Liver (tissue), 9 donors: Measurements from ENCODE around the gene UCP2. TPM values are rescaled to one million over a fixed set of nuclear protein-coding genes. Genes with fewer than 3 reads are reported as not detected.

ENCODE experiments used
- DNase-seq: peaks from one replicate; pipeline ENCODE4 v3.0.0-alpha.2; 2017; ENCODE audit warnings: low spot score
- H3K27ac ChIP-seq, 2 donors: one replicate each; pipeline ENCODE4 v1.7.0; 2013; ENCODE audit warnings: inconsistent platforms in 2 of 2, low read length in 2 of 2, control low read depth in 1 of 2, low read depth in 1 of 2, mild to moderate bottlenecking in 1 of 2
- H3K27me3 ChIP-seq, 4 donors: one replicate each; pipeline versions ENCODE4 v1.6.1 to v1.7.0; 2013; ENCODE audit warnings: low read length in 3 of 4, inconsistent platforms in 1 of 4, mild to moderate bottlenecking in 1 of 4, moderate library complexity in 1 of 4; ENCODE audit not compliant: control insufficient read depth in 4 of 4, insufficient read depth in 4 of 4
- H3K36me3 ChIP-seq, 4 donors: one replicate each; pipeline versions ENCODE4 v1.6.1 to v1.7.0; 2013; ENCODE audit warnings: low read length in 3 of 4, mild to moderate bottlenecking in 3 of 4, low read depth in 1 of 4, moderate library complexity in 1 of 4; ENCODE audit not compliant: control insufficient read depth in 4 of 4, insufficient read depth in 3 of 4
- H3K4me1 ChIP-seq, 4 donors: one replicate each; pipeline versions ENCODE4 v1.6.1 to v1.7.0; 2013; ENCODE audit warnings: low read length in 3 of 4, mild to moderate bottlenecking in 3 of 4, moderate library complexity in 1 of 4; ENCODE audit not compliant: control insufficient read depth in 4 of 4, insufficient read depth in 4 of 4
- H3K4me3 ChIP-seq, 3 donors: one replicate each; pipeline versions ENCODE4 v1.6.1 to v1.7.0; 2013; ENCODE audit warnings: low read length in 3 of 3, control low read depth in 1 of 3, low read depth in 1 of 3, mild to moderate bottlenecking in 1 of 3
- H3K9ac ChIP-seq, 2 donors: one replicate each; pipeline ENCODE4 v1.7.0; 2013; ENCODE audit warnings: low read length in 2 of 2, mild to moderate bottlenecking in 2 of 2, moderate library complexity in 2 of 2, control low read depth in 1 of 2, low read depth in 1 of 2
- H3K9me3 ChIP-seq, 4 donors: one replicate each; pipeline versions ENCODE4 v1.6.1 to v1.7.0; 2013; ENCODE audit warnings: low read length in 3 of 4; ENCODE audit not compliant: control insufficient read depth in 4 of 4
- EGR1 ChIP-seq, 2 donors: IDR thresholded peaks; 2 replicates each; pipeline ENCODE4 v1.6.1; 2016 to 2018; ENCODE audit warnings: antibody characterized with exemption in 2 of 2, low read depth in 2 of 2
- FOXA1 ChIP-seq: IDR thresholded peaks from 2 replicates; pipeline ENCODE4 v1.6.1; 2016; ENCODE audit warnings: antibody characterized with exemption
- FOXA2 ChIP-seq: IDR thresholded peaks from 2 replicates; pipeline ENCODE4 v1.6.1; 2016; ENCODE audit warnings: antibody characterized with exemption
- GABPA ChIP-seq, 2 donors: IDR thresholded peaks in 1 of 2; conservative IDR thresholded peaks in 1 of 2; 2 replicates each; pipeline ENCODE4 v1.6.1; 2016; ENCODE audit warnings: antibody characterized with exemption in 2 of 2, mild to moderate bottlenecking in 1 of 2, moderate library complexity in 1 of 2
- HNF4A ChIP-seq, 2 donors: conservative IDR thresholded peaks; 2 replicates each; pipeline ENCODE4 v1.6.1; 2016; ENCODE audit warnings: antibody characterized with exemption in 2 of 2, mild to moderate bottlenecking in 2 of 2
- HNF4G ChIP-seq: IDR thresholded peaks from 2 replicates; pipeline ENCODE4 v1.6.1; 2016; ENCODE audit warnings: antibody characterized with exemption
- JUND ChIP-seq, 2 donors: IDR thresholded peaks; 2 replicates each; pipeline ENCODE4 v1.6.1; 2016; ENCODE audit warnings: antibody characterized with exemption in 2 of 2
- NR2F2 ChIP-seq: IDR thresholded peaks from 2 replicates; pipeline ENCODE4 v1.6.1; 2016; ENCODE audit warnings: antibody characterized with exemption
- RAD21 ChIP-seq, 2 donors: IDR thresholded peaks; 2 replicates each; pipeline ENCODE4 v1.6.1; 2016; ENCODE audit warnings: antibody characterized with exemption in 2 of 2, mild to moderate bottlenecking in 2 of 2
- RXRA ChIP-seq, 2 donors: IDR thresholded peaks; 2 replicates each; pipeline ENCODE4 v1.6.1; 2017 to 2018; ENCODE audit warnings: antibody characterized with exemption in 2 of 2, mild to moderate bottlenecking in 1 of 2
- SP1 ChIP-seq: IDR thresholded peaks from 2 replicates; pipeline ENCODE4 v1.6.1; 2018; ENCODE audit warnings: antibody characterized with exemption, mild to moderate bottlenecking
- TAF1 ChIP-seq: conservative IDR thresholded peaks from 2 replicates; pipeline ENCODE4 v1.6.1; 2016; ENCODE audit warnings: antibody characterized with exemption, mild to moderate bottlenecking
- YY1 ChIP-seq: IDR thresholded peaks from 2 replicates; pipeline ENCODE4 v1.6.1; 2016; ENCODE audit warnings: antibody characterized with exemption, mild to moderate bottlenecking
- WGBS: extraction: QIAGEN DNeasy Blood & Tissue Kit; methylation state at CpG from one replicate; pipeline ENCODE4 v1.1.7; 2013; 5-methylcytosine and 5-hydroxymethylcytosine counted together
- polyA plus RNA-seq, 2 donors: library from polyadenylated mRNA; stranded (reverse) in 1 of 2; unstranded in 1 of 2; fragments of 200-250 nt in 1 of 2; fragments of >200 nt in 1 of 2; fragmentation: Nextera tagmentation in 1 of 2; extraction: Ambion mirVana in 1 of 2; gene quantifications; one replicate each; pipeline versions ENCODE4 v1.2.1 to v1.2.3, GENCODE V29; 2013 to 2015
- total RNA-seq, 2 donors: library from RNA; depleted of rRNA; stranded (reverse); fragments of >200 nt; gene quantifications; one replicate each; pipeline ENCODE4 v1.2.3, GENCODE V29; 2014
- TF ChIP-seq, protein P1 (sequence below): IDR thresholded peaks from 2 replicates; pipeline ENCODE4 v1.6.1; 2016; ENCODE audit warnings: antibody characterized with exemption
- TF ChIP-seq, protein P2 (sequence below): fragments of 150-350 bp; IDR thresholded peaks from 2 replicates; pipeline ENCODE4 v1.5.1; 2017; ENCODE audit warnings: improper control_type of control experiment, low read depth, low read length; ENCODE audit not compliant: missing input control
- TF ChIP-seq, protein P3 (sequence below): IDR thresholded peaks from 2 replicates; pipeline ENCODE4 v1.6.1; 2016; ENCODE audit warnings: antibody characterized with exemption, mild to moderate bottlenecking
- TF ChIP-seq, protein P4 (sequence below): IDR thresholded peaks from 2 replicates; pipeline ENCODE4 v1.6.1; 2016; ENCODE audit warnings: antibody characterized with exemption
- TF ChIP-seq, protein P5 (sequence below): IDR thresholded peaks from 2 replicates; pipeline ENCODE4 v1.6.1; 2016; ENCODE audit warnings: antibody characterized with exemption
- donor health status: healthy.
- donor health status: healthy.
- donor health status: healthy.
- donor health status: healthy.
- donor health status: healthy.

Gene UCP2
- total and polyA plus RNA-seq, 4 donors: 10.4 to 137 (median 13.6) TPM

DNA sequence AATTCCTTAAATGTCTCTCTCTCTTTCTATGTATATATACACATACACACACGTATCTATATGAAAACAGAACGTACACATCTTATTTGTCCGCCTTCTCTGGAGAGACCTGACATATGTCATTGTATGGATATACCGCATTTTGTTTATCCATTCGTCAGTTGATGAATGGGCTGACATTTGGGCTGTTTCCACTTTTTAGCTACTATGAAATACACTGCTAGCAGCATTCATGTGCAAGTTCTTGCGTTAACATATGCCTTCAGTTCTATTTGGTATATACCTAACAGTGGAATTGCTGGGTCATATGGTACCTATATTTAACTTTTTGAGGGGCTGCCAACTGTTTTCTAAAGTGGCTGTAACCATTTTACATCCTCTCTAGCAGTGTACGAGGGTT lies 49.9 kb downstream of the UCP2 start:
- no peak overlapping the region for H3K27ac ChIP-seq
- H3K4me1 ChIP-seq: no peaks in the 10 kb centered on the region
- TF ChIP-seq FOXA1: no peak
- TF ChIP-seq GABPA (IDR thresholded peaks at IDR 0.05 in 1 of 2, conservative IDR thresholded peaks at IDR 0.05 in 1 of 2): no peak
- TF ChIP-seq, protein P1, sequence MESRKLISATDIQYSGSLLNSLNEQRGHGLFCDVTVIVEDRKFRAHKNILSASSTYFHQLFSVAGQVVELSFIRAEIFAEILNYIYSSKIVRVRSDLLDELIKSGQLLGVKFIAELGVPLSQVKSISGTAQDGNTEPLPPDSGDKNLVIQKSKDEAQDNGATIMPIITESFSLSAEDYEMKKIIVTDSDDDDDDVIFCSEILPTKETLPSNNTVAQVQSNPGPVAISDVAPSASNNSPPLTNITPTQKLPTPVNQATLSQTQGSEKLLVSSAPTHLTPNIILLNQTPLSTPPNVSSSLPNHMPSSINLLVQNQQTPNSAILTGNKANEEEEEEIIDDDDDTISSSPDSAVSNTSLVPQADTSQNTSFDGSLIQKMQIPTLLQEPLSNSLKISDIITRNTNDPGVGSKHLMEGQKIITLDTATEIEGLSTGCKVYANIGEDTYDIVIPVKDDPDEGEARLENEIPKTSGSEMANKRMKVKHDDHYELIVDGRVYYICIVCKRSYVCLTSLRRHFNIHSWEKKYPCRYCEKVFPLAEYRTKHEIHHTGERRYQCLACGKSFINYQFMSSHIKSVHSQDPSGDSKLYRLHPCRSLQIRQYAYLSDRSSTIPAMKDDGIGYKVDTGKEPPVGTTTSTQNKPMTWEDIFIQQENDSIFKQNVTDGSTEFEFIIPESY: no peak
- TF ChIP-seq JUND (IDR thresholded peaks at IDR 0.05): no peak
- no peak overlapping the region for H3K4me3 ChIP-seq
- 96% methylated on average over 7 of the region's 7 CpGs for WGBS
- no peak overlapping the region for H3K9ac ChIP-seq
- no peak for DNase-seq
- peaks cover 7 to 31% (median 21%) of the 10 kb centered on the region in 4 donors for H3K36me3 ChIP-seq
- H3K9me3 ChIP-seq: no peaks in the 10 kb centered on the region
- H3K27me3 ChIP-seq: no peaks in the 10 kb centered on the region

DNA sequence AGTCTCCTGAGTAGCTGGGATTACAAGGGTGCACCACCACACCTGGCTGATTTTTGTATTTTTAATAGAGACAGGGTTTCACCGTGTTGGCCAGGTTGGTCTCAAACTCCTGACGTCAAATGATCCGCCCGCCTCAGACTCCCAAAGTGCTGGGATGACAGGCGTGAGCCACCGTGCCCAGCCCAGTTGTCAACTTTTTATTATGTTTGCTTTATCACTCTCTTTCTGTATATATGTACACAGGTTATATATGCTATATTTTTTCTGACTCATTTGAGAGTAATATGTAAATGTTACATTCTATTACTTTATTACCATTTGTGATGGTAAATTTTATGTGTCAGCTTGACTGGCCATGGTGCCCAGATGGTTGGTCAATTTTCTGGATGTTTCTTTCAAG lies 50.7 kb downstream of the UCP2 start:
- no peak for DNase-seq
- no peaks in the 10 kb centered on the region for H3K4me1 ChIP-seq
- H3K4me3 ChIP-seq: no peak overlapping the region
- 85% methylated on average over 6 of the region's 6 CpGs for WGBS
- TF ChIP-seq HNF4G (no peak), GABPA (IDR thresholded peaks at IDR 0.05 in 1 of 2, conservative IDR thresholded peaks at IDR 0.05 in 1 of 2) (no peak), FOXA1 (no peak), SP1 (no peak), YY1 (no peak), FOXA2 (no peak), RAD21 (IDR thresholded peaks at IDR 0.05) (no peak), JUND (IDR thresholded peaks at IDR 0.05) (no peak), RXRA (IDR thresholded peaks at IDR 0.05) (no peak), HNF4A (conservative IDR thresholded peaks at IDR 0.05) (no peak), NR2F2 (no peak), EGR1 (IDR thresholded peaks at IDR 0.05; ENCODE audit: low read depth in 2 of 2) (no peak), TAF1 (no peak)
- TF ChIP-seq, protein P2, sequence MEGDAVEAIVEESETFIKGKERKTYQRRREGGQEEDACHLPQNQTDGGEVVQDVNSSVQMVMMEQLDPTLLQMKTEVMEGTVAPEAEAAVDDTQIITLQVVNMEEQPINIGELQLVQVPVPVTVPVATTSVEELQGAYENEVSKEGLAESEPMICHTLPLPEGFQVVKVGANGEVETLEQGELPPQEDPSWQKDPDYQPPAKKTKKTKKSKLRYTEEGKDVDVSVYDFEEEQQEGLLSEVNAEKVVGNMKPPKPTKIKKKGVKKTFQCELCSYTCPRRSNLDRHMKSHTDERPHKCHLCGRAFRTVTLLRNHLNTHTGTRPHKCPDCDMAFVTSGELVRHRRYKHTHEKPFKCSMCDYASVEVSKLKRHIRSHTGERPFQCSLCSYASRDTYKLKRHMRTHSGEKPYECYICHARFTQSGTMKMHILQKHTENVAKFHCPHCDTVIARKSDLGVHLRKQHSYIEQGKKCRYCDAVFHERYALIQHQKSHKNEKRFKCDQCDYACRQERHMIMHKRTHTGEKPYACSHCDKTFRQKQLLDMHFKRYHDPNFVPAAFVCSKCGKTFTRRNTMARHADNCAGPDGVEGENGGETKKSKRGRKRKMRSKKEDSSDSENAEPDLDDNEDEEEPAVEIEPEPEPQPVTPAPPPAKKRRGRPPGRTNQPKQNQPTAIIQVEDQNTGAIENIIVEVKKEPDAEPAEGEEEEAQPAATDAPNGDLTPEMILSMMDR: no peak
- TF ChIP-seq, protein P3, sequence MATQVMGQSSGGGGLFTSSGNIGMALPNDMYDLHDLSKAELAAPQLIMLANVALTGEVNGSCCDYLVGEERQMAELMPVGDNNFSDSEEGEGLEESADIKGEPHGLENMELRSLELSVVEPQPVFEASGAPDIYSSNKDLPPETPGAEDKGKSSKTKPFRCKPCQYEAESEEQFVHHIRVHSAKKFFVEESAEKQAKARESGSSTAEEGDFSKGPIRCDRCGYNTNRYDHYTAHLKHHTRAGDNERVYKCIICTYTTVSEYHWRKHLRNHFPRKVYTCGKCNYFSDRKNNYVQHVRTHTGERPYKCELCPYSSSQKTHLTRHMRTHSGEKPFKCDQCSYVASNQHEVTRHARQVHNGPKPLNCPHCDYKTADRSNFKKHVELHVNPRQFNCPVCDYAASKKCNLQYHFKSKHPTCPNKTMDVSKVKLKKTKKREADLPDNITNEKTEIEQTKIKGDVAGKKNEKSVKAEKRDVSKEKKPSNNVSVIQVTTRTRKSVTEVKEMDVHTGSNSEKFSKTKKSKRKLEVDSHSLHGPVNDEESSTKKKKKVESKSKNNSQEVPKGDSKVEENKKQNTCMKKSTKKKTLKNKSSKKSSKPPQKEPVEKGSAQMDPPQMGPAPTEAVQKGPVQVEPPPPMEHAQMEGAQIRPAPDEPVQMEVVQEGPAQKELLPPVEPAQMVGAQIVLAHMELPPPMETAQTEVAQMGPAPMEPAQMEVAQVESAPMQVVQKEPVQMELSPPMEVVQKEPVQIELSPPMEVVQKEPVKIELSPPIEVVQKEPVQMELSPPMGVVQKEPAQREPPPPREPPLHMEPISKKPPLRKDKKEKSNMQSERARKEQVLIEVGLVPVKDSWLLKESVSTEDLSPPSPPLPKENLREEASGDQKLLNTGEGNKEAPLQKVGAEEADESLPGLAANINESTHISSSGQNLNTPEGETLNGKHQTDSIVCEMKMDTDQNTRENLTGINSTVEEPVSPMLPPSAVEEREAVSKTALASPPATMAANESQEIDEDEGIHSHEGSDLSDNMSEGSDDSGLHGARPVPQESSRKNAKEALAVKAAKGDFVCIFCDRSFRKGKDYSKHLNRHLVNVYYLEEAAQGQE: no peak
- TF ChIP-seq, protein P4, sequence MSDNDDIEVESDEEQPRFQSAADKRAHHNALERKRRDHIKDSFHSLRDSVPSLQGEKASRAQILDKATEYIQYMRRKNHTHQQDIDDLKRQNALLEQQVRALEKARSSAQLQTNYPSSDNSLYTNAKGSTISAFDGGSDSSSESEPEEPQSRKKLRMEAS: no peak
- TF ChIP-seq, protein P1: no peak
- TF ChIP-seq, protein P5, sequence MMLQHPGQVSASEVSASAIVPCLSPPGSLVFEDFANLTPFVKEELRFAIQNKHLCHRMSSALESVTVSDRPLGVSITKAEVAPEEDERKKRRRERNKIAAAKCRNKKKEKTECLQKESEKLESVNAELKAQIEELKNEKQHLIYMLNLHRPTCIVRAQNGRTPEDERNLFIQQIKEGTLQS: no peak
- H3K36me3 ChIP-seq: peaks cover 9 to 39% (median 29%) of the 10 kb centered on the region in 4 donors
- H3K27me3 ChIP-seq: no peaks in the 10 kb centered on the region
- H3K9me3 ChIP-seq: no peaks in the 10 kb centered on the region
- H3K9ac ChIP-seq: no peak overlapping the region
- no peak overlapping the region for H3K27ac ChIP-seq
